Karpas-422 (cell line): ENCODE data around the gene AFF3. TPM values are rescaled to one million over a fixed set of nuclear protein-coding genes. Genes with fewer than 3 reads are reported as not detected.

Experiments used
- DNase-seq: peaks from one replicate; pipeline ENCODE4 v3.0.0-alpha.2; 2015
- H2AFZ ChIP-seq: fragments of 200-600 bp; sonication (generic); 2 replicates; pipeline ENCODE4 v1.6.1; 2014; ENCODE audit warnings: antibody characterized with exemption, low read length, mixed read lengths
- H3K27ac ChIP-seq: fragments of 200-600 bp; sonication (generic); 2 replicates; pipeline ENCODE4 v1.5.1; 2014; ENCODE audit warnings: mild to moderate bottlenecking, low read length, moderate library complexity
- H3K27me3 ChIP-seq: fragments of 200-600 bp; sonication (generic); 2 replicates; pipeline ENCODE4 v1.6.1; 2014; ENCODE audit warnings: low read length, mixed read lengths
- H3K36me3 ChIP-seq: fragments of 200-600 bp; sonication (generic); 2 replicates; pipeline ENCODE4 v1.6.1; 2014; ENCODE audit warnings: low read length, mixed read lengths; ENCODE audit not compliant: insufficient read depth
- H3K4me1 ChIP-seq: fragments of 200-600 bp; sonication (generic); 2 replicates; pipeline ENCODE4 v1.6.1; 2014; ENCODE audit warnings: mild to moderate bottlenecking, low read length, mixed read lengths
- H3K4me2 ChIP-seq: fragments of 200-600 bp; sonication (generic); 2 replicates; pipeline ENCODE4 v1.6.1; 2014; ENCODE audit warnings: low read length, low read depth, mild to moderate bottlenecking; ENCODE audit not compliant: poor library complexity, severe bottlenecking
- H3K4me3 ChIP-seq: fragments of 200-600 bp; sonication (generic); 2 replicates; pipeline ENCODE4 v1.5.1; 2014; ENCODE audit warnings: mild to moderate bottlenecking, antibody characterized with exemption, low read length, mixed read lengths
- H3K79me2 ChIP-seq: fragments of 200-600 bp; sonication (generic); 2 replicates; pipeline ENCODE4 v1.6.1; 2014; ENCODE audit warnings: mild to moderate bottlenecking, low read length, mixed read lengths
- H3K9ac ChIP-seq: fragments of 200-600 bp; sonication (generic); 2 replicates; pipeline ENCODE4 v1.6.0; 2014; ENCODE audit warnings: low read length
- H3K9me2 ChIP-seq: fragments of 200-600 bp; sonication (generic), shearing (Covaris generic); replicated peaks from 2 replicates; pipeline ENCODE4 v1.6.0; 2014; ENCODE audit warnings: mild to moderate bottlenecking, low read length, moderate library complexity; ENCODE audit not compliant: insufficient read depth
- H3K9me3 ChIP-seq: fragments of 300-700, 200-600 bp; sonication (generic); 2 replicates; pipeline ENCODE4 v1.6.1; 2014; ENCODE audit warnings: low read length, mixed read lengths
- H4K20me1 ChIP-seq: fragments of 200-600 bp; sonication (generic); 2 replicates; pipeline ENCODE4 v1.6.1; 2014; ENCODE audit warnings: mild to moderate bottlenecking, antibody characterized with exemption, low read length, low read depth; ENCODE audit not compliant: insufficient read depth
- total RNA-seq: library from RNA; depleted of rRNA; stranded (reverse); fragments of >200 nt; shearing (Covaris generic); gene quantifications from 2 replicates; pipeline ENCODE4 v1.2.3, GENCODE V29; 2014; ENCODE audit warnings: low replicate concordance

Gene AFF3
- total RNA-seq, 1 experiment from 2014 or later: 99.7 TPM

DNA sequence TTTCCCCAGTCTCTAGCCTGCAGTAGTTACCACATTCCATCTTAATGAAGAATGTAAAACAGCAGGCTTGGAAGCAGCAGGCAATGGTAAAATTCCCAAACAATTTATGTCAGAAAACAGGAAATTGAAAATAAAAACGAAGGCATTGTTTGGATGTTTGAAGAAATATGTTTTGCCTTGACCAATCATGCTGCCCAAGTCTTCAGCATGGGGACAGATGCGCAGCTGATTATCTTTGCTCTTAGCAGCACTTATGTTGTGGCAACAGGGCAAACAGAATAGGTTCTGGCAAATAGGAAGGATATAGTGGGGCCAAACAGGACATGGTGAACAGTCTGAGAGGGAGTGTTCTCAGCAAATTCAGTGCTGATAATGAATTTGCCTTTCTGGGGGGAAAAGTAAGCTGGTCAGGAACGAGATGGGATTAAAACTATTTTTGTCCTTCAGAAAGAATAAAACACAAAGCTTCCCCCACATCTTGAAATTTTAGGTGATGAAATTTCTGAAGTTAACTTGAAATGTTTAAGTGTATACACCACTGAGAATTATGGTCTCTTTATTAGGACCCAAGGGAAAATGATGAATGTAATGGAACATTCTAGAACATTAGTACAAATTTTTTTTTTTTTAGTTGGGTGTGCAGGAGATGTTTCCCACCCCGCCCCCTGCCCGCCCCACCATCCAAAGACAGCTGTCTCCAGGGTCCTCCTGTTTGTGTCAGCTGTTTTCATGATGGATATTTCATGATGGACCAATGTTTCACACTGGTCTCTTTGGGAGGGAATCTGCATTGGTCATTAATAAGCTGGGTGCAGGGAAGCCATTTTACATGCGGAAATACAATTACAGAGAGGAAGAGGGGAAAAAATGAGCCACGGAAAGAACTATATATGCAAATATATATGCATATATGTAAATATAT lies 413.0 kb downstream of the AFF3 start:
- H3K36me3 ChIP-seq: no peaks in the 10 kb centered on the region
- no peaks in the 10 kb centered on the region for H3K79me2 ChIP-seq
- no peak overlapping the region for H3K4me2 ChIP-seq
- no peak overlapping the region for H3K27ac ChIP-seq
- H3K27me3 ChIP-seq: no peaks in the 10 kb centered on the region
- no peak overlapping the region for H2AFZ ChIP-seq
- no peaks in the 10 kb centered on the region for H3K9me2 ChIP-seq
- H4K20me1 ChIP-seq: no peaks in the 10 kb centered on the region
- H3K4me3 ChIP-seq: no peak overlapping the region
- peaks cover 6% of the 10 kb centered on the region for H3K4me1 ChIP-seq
- H3K9me3 ChIP-seq: no peaks in the 10 kb centered on the region
- no peak for DNase-seq
- H3K9ac ChIP-seq: no peak overlapping the region

- Histone ChIP-seq H3K9ac (no peak overlapping the region), H3K4me2 (no peak overlapping the region), H3K27ac (no peak overlapping the region), H3K79me2 (no peaks in the 10 kb centered on the region), H3K4me1 (peaks cover 6% of the 10 kb centered on the region), H3K36me3 (no peaks in the 10 kb centered on the region), H3K9me2 (no peaks in the 10 kb centered on the region), H3K4me3 (no peak overlapping the region), H4K20me1 (no peaks in the 10 kb centered on the region), H2AFZ (no peak overlapping the region), H3K27me3 (no peaks in the 10 kb centered on the region), H3K9me3 (no peaks in the 10 kb centered on the region)
- DNase-seq: no peak
Measured at GRCh38 chr2:99728166-99728565, 414.2 kb downstream of the AFF3 start.

DNA sequence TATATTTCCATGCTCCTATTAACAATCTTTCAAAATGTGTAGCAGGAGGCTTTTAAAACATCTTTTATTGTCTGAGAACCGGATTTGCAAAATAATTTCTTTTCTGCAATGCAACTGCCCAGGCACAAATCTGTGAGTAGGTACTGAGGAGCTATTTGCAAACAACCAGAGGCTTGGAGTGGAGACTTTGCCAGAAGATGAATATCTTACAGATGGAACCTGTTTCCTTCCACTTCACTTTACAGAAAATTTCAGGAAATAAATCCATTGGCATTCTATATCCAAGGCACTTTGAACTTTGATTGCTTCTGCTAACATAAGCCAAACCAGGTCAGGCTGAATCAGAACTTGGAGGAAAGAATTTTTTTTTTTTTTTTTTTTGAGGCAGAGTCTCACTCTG lies 415.2 kb downstream of the AFF3 start:
- Histone ChIP-seq H3K27ac (no peak overlapping the region), H3K4me3 (no peak overlapping the region), H4K20me1 (no peaks in the 10 kb centered on the region), H3K9ac (no peak overlapping the region), H3K4me2 (no peak overlapping the region), H3K27me3 (no peaks in the 10 kb centered on the region), H3K79me2 (no peaks in the 10 kb centered on the region), H3K9me3 (no peaks in the 10 kb centered on the region), H3K9me2 (no peaks in the 10 kb centered on the region), H2AFZ (no peak overlapping the region), H3K4me1 (peaks cover 6% of the 10 kb centered on the region), H3K36me3 (no peaks in the 10 kb centered on the region)
- DNase-seq: no peak

DNA sequence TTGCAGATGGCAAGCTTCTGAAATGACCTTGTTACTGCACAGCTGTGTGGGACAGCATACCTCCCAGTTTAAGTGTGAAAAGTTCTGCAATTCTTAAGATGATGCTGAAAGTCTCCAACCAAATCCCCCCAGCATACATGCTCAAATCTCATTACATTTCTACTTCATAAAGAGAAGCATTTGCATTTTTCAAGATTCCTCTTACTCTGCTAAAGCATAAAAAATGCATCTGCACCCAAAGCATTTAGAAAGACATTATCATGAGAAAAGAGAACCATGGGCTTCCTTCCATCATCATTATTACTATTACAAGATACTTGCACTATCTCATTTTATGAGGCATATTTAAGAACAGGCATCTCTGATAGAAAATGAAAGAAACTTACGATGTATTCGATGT lies 415.7 kb downstream of the AFF3 start:
- no peaks in the 10 kb centered on the region for H3K27me3 ChIP-seq
- no peak overlapping the region for H3K4me3 ChIP-seq
- DNase-seq: no peak
- peaks cover 6% of the 10 kb centered on the region for H3K4me1 ChIP-seq
- no peaks in the 10 kb centered on the region for H3K79me2 ChIP-seq
- H3K9me3 ChIP-seq: peaks cover 3% of the 10 kb centered on the region; the same call in 1 of the 2 replicates
- H4K20me1 ChIP-seq: no peaks in the 10 kb centered on the region
- H3K27ac ChIP-seq: no peak overlapping the region
- H3K9ac ChIP-seq: no peak overlapping the region
- no peak overlapping the region for H3K4me2 ChIP-seq
- no peaks in the 10 kb centered on the region for H3K36me3 ChIP-seq
- no peaks in the 10 kb centered on the region for H3K9me2 ChIP-seq
- no peak overlapping the region for H2AFZ ChIP-seq

- H3K9ac ChIP-seq: no peak overlapping the region
- no peaks in the 10 kb centered on the region for H3K36me3 ChIP-seq
- no peak overlapping the region for H3K27ac ChIP-seq
- no peaks in the 10 kb centered on the region for H3K9me2 ChIP-seq
- peak; percentile 56 for DNase-seq
- peaks cover 6% of the 10 kb centered on the region for H3K4me1 ChIP-seq
- H3K9me3 ChIP-seq: peaks cover 3% of the 10 kb centered on the region; the same call in 1 of the 2 replicates
- no peak overlapping the region for H2AFZ ChIP-seq
- no peak overlapping the region for H3K4me2 ChIP-seq
- H3K4me3 ChIP-seq: no peak overlapping the region
- H3K27me3 ChIP-seq: no peaks in the 10 kb centered on the region
- H3K79me2 ChIP-seq: no peaks in the 10 kb centered on the region
- H4K20me1 ChIP-seq: no peaks in the 10 kb centered on the region
Measured at GRCh38 chr2:99725820-99726219, 416.6 kb downstream of the AFF3 start.

DNA sequence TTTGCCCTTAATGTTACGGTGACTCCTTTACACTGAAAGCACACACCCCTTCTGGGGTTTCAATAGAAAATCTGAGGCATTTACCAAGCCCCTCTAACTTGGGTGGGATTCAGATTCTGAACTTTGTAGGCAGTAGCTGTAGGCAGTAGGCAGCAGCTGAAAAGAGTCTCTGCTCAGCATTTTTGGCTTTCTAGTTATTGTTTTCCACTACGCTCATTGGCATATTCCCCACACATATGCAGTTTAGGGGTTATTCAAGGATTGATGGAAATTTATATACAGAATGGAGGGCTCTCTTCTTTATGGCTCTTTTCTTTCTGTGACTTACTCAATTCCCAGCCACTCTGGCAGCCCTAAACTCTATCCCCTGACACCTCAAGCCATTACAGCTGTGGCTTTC lies 419.9 kb downstream of the AFF3 start:
- H3K4me2 ChIP-seq: no peak overlapping the region
- H3K27me3 ChIP-seq: no peaks in the 10 kb centered on the region
- H3K4me1 ChIP-seq: peaks cover 6% of the 10 kb centered on the region
- no peak overlapping the region for H3K4me3 ChIP-seq
- H3K9ac ChIP-seq: no peak overlapping the region
- H3K36me3 ChIP-seq: no peaks in the 10 kb centered on the region
- H3K27ac ChIP-seq: no peak overlapping the region
- H2AFZ ChIP-seq: no peak overlapping the region
- H3K9me2 ChIP-seq: no peaks in the 10 kb centered on the region
- H3K9me3 ChIP-seq: peaks cover 3% of the 10 kb centered on the region; the same call in 1 of the 2 replicates
- no peaks in the 10 kb centered on the region for H3K79me2 ChIP-seq
- H4K20me1 ChIP-seq: no peaks in the 10 kb centered on the region
- DNase-seq: no peak

- no peaks in the 10 kb centered on the region for H3K27me3 ChIP-seq
- no peaks in the 10 kb centered on the region for H4K20me1 ChIP-seq
- H3K9ac ChIP-seq: no peak overlapping the region
- H3K9me2 ChIP-seq: no peaks in the 10 kb centered on the region
- no peaks in the 10 kb centered on the region for H3K36me3 ChIP-seq
- H3K27ac ChIP-seq: no peak overlapping the region
- no peak for DNase-seq
- H3K4me3 ChIP-seq: no peak overlapping the region
- no peak overlapping the region for H3K4me2 ChIP-seq
- no peaks in the 10 kb centered on the region for H3K4me1 ChIP-seq
- H3K79me2 ChIP-seq: no peaks in the 10 kb centered on the region
- H3K9me3 ChIP-seq: peaks cover 3% of the 10 kb centered on the region; the same call in 1 of the 2 replicates
- no peak overlapping the region for H2AFZ ChIP-seq
Measured at GRCh38 chr2:99719102-99719501, 423.3 kb downstream of the AFF3 start.

DNA sequence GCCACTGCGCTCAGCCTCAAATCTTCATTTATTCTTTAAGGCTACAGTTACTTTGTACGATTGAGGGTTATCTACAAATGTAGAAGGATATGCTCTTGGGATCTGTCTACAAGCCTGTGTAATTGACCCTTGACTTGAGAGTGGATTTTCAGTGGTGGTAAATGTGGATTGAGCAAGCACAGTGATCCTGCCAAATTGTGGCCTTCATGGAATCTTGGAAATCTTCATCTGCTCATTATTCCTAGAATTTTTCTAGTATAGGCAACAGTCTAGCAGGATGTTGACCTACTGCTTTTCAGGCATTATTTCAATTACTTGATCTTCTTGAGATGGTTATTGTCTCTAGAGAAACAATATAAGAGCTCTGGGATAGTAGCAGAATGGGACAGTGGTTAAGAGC lies 426.4 kb downstream of the AFF3 start:
- Histone ChIP-seq H3K27me3 (no peaks in the 10 kb centered on the region), H3K9ac (no peak overlapping the region), H3K4me3 (no peak overlapping the region), H3K4me1 (no peaks in the 10 kb centered on the region), H3K9me2 (no peaks in the 10 kb centered on the region), H3K79me2 (no peaks in the 10 kb centered on the region), H2AFZ (no peak overlapping the region), H3K27ac (no peak overlapping the region), H4K20me1 (no peaks in the 10 kb centered on the region), H3K36me3 (no peaks in the 10 kb centered on the region), H3K9me3 (no peaks in the 10 kb centered on the region), H3K4me2 (no peak overlapping the region)
- no peak for DNase-seq
